Measurements from ENCODE around the gene SLC25A36.

DNA sequence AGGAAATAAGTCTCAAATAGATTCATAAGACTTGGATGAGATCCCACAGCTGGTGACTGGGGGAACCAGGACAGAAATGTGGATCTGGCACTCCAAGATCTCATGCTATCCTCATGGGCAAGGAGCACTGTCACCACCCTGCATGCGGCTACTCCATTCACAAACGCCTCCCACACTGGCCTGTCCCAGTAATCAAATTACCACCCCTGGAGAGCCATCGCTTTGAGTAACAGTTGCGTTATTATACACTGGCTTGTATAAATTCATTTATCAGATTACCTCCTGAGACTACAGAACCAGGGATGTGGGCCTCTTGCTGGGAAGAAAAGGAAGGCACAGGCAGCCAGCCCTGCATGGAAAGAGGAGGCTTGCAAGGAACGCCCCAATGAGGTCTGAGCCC is 27.9 kb upstream of the SLC25A36 start:
- TF ChIP-seq, protein P1, sequence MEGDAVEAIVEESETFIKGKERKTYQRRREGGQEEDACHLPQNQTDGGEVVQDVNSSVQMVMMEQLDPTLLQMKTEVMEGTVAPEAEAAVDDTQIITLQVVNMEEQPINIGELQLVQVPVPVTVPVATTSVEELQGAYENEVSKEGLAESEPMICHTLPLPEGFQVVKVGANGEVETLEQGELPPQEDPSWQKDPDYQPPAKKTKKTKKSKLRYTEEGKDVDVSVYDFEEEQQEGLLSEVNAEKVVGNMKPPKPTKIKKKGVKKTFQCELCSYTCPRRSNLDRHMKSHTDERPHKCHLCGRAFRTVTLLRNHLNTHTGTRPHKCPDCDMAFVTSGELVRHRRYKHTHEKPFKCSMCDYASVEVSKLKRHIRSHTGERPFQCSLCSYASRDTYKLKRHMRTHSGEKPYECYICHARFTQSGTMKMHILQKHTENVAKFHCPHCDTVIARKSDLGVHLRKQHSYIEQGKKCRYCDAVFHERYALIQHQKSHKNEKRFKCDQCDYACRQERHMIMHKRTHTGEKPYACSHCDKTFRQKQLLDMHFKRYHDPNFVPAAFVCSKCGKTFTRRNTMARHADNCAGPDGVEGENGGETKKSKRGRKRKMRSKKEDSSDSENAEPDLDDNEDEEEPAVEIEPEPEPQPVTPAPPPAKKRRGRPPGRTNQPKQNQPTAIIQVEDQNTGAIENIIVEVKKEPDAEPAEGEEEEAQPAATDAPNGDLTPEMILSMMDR (IDR thresholded peaks at IDR 0.05) = no peak
- no peak for TF ChIP-seq POLR2AphosphoS5 (IDR thresholded peaks at IDR 0.05; ENCODE audit: insufficient read depth in 1 of 2, low read depth in 1 of 2)

Data from vagina (tissue), 2 donors.